Activated T-cell treated with anti-CD3 and anti-CD28 coated beads, Interleukin-2, amount 50 U/mL, for 4 hours (primary cell): ENCODE measurements around the gene NTSR2. TPM values are rescaled to one million over a fixed set of nuclear protein-coding genes. Genes with fewer than 3 reads are reported as not detected.

Source experiments
- total RNA-seq, 3 donors: library from RNA; stranded (reverse); gene quantifications; one replicate each; pipeline ENCODE4 v1.2.1, GENCODE V29; 2021

The NTSR2 gene
- total RNA-seq, 3 donors from 2014 or later = not detected

Other genes starting within 250 kb of the NTSR2 start
- 10 to 100 TPM; 21.8 to 23.7 (median 23.2) TPM for gene E2F6, start 204.0 kb downstream of the NTSR2 start, total RNA-seq
- under 1 TPM; 0.32 to 0.33 (median 0.33) TPM for gene GREB1, start 136.2 kb downstream of the NTSR2 start, total RNA-seq
- 10 to 100 TPM; 30.3 to 40.0 (median 34.1) TPM for gene LPIN1, start 76.4 kb upstream of the NTSR2 start, total RNA-seq